HG03135 (cell line): ENCODE measurements around the gene KATNAL1.
"Not testable (repeated sequence)": the region's sequence is repeated elsewhere in the genome, so short reads cannot be mapped to it uniquely, and the experiment has no call there.

Experiments
- ATAC-seq: cut with Tn5 transposase; IDR thresholded peaks from one replicate; pipeline ENCODE4 v1.9.1; 2021; ENCODE audit warnings: mild to moderate bottlenecking, moderate library complexity; ENCODE audit not compliant: unreplicated experiment

The KATNAL1 gene

DNA sequence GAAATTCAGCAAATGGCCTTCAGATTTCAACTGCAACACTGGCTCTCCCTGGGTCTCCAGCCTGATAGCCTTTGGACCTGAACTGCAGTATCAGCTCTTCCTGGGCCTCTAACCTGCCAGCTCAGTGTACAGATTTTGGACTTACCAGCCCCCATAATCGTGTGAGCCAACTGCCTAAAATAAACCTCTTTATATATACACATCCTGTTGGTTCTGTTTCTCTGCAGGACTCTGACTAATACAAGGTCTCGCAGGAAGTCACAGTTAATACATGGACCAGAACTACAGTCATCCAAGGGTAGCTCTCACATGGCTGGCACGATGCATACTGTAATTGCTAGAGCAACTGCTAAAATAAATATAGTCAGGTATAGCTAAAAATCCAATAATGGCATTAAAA is 85.1 kb downstream of the KATNAL1 start:
- ATAC-seq: no peak

DNA sequence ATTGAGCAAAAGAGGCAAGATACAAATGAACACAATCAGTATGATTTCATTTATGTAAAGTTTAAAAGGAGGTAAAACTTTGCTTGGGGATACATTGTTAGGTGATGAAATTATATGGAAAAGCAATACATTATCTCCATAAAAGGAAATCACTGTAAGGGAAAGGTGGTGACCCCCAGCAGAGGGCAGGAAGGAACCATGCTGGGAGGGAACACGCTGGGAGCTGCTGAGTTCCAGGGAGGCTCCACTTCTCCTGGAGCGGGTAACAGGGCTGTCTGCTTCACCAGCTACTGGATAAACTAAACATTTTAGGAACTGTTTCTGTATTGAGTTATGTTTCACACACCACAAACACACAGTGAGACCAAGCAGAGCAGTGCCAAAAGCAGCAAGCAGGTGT is 91.2 kb downstream of the KATNAL1 start:
- no peak for ATAC-seq

- ATAC-seq: no peak
Observed at GRCh38 chr13:30212256-30212655, 95.1 kb downstream of the KATNAL1 start.

- no peak for ATAC-seq
Observed at GRCh38 chr13:30211745-30212144, 95.6 kb downstream of the KATNAL1 start.

DNA sequence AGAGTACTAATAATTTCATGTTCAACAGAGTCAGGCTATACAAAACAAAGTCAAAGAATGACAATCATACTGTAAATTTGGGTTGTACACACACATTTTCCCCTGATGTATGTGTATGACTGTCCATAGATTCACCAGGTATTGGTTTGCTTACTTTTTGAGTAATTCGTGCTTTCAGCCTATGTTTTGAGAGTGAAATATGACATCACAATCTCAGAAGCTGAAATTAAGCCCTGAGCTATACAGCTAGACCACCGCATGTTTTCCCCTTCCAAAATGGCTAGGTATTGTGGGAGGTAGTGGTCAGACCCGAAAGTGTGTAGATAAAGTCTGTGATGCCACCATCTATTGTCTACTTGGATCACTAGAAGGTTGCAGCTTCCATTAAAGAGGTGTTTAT is 102.8 kb downstream of the KATNAL1 start:
- no peak for ATAC-seq

- no peak for ATAC-seq
Observed at GRCh38 chr13:30196025-30196424, 111.3 kb downstream of the KATNAL1 start.

- ATAC-seq: no peak
Observed at GRCh38 chr13:30194906-30195305, 112.4 kb downstream of the KATNAL1 start.

- ATAC-seq: no peak
Observed at GRCh38 chr13:30193279-30194234, 113.8 kb downstream of the KATNAL1 start.

DNA sequence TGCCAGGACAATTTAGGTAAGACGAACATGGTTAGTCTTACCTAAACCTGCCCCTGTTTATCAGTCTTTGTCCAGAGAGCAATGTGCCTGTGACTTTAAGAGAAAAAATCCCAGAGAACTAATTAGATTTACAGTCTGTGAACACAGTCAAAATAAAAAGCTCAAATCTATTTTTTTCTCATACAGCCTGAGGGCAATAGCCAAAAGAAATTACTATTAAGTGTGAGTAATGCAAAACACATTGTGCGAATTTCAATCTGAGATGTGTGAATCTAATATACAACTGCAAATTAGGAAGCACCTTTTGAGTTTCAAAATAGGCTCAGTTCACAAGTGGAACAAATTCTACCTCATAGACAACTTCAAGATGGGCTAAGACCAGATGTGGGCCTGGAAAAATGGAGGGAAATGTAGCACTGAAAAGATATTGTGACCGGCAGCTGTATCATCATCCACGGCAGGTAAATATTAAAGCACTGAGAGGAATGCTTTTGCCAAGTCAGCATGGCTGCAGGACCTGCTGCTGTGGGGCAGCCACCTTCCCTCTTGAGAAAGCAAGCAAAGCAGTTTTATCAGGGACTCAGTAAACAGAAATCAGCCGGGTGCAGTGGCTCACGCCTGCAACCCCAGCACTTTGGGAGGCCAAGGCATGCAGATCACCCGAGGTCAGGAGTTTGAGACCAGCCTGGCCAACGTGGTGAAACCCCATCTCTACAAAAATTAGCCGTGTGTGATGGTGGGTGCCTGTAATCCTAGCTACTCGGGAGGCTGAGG is 114.8 kb downstream of the KATNAL1 start:
- ATAC-seq: no peak

DNA sequence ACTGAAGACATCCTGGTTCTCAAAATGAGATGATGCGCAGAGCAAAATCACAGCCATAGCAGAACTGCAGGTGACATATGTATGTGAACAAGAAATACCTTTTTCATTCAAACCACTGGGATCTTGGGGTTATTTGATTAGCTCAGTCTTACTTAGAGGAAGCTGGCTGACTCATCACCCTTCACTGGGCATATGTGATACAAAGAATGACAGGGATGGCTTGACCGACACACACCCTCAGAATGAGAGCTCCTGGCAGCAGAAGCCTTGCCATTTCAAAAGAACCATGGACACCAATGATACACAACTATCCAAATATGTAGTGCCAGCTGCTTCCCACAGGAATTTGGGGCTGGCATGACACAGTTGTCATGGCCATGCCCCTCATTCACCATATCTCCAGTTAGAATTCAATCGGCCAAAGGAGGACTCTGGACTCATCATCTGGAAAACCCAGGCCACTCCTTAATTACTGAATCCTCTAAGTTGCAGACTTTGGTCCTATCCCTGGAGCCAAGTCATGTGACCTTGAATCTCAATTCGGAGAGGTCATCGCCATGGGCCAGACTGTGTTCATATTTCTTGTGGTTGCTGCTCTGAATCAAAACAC is 115.8 kb downstream of the KATNAL1 start:
- no peak for ATAC-seq

DNA sequence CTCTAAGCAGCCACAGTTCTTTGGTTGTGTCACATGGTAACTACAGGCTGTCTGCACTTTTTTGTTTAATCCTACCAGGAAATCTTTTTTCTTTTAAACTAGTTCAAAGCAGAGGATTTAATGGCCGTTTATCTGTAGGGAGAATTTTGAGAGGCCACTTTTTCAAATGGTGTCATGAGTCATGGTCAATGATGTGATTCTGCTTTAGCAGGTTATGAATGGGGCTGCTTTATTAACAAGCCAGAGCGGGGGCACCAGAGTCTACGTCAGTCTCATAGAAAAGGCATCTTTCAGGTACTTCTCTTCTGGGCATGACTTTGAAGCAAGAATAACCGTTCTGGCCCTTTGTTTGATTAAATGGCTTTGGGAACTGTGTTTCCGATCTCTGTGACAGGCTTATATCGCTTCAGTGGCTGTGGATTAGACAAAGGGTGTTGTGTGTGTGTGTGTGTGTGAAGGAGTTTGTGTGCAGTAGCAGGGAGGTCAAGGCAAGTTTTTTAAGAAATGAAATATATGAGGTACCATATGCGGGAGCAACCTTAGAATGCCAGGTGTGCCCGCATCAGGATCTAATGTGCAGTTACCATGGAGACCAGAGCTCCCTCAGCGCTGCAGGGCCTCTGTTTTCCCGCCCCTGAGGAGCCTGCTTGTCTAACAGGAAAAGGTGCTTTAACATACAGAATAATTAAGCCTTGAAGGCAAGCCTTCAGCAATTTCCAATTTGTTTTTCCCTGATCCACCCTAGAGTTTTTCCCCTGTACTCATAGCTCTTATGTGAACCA is 120.5 kb downstream of the KATNAL1 start:
- no peak for ATAC-seq

- ATAC-seq: no peak
Observed at GRCh38 chr13:30181888-30182651, 125.3 kb downstream of the KATNAL1 start.

DNA sequence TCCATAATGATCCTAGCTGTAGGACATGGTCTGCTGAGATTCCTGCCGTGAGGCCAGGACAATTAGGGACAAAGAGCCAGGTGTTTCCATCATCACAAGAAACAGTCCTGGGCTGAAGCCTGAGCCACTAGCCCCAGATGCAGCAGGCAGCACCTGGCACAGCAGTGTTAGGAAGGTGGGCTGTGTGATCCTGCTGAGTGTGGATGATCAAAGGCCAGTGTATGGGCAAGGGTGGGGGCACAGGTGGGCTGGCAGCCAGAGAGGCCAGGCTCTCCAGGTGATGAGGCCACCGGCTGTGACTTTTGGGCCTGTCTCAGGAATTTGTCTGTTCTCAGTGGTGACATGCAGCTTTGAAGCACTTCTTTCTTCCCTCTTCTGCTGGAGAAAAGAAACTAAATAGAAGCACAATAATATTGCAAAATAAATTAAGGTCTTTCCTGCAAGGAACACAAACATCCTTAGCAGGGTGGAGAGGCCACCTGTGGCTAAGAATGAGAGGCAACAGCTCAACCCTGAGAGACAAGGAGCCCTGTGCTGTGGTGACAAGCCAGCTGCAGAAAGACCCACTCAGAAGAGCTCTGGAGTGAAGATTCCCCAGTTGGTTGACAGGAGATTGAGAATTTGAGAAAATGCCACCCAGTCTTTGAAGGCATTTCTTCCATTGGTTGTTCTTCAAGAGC is 127.6 kb downstream of the KATNAL1 start:
- ATAC-seq: no peak

GRCh38 chr13:30178976-30179375 is 128.4 kb downstream of the KATNAL1 start:
- ATAC-seq: no peak

DNA sequence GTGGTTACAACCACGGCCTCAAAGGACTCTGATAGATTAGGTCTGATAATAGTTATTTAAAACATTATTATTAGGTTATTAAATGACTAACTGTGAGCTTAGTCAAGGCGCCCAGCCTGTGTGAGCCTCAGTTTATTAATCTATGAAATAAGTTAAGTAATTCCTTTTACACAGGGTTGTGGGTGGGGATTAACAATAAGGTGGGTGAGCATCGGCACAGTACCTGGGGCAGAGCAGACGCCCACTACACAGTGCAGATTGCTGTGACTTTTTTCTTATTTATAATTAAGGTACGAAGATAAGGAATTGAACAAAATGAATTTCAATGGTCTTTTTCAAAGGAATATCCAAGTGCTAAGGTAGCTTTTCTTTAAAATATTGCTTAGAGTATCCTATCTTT is 132.2 kb downstream of the KATNAL1 start:
- ATAC-seq: no peak

GRCh38 chr13:30174250-30174649 is 133.1 kb downstream of the KATNAL1 start:
- ATAC-seq: not testable (repeated sequence)

- no peak for ATAC-seq
Observed at GRCh38 chr13:30173303-30173610, 134.1 kb downstream of the KATNAL1 start.

DNA sequence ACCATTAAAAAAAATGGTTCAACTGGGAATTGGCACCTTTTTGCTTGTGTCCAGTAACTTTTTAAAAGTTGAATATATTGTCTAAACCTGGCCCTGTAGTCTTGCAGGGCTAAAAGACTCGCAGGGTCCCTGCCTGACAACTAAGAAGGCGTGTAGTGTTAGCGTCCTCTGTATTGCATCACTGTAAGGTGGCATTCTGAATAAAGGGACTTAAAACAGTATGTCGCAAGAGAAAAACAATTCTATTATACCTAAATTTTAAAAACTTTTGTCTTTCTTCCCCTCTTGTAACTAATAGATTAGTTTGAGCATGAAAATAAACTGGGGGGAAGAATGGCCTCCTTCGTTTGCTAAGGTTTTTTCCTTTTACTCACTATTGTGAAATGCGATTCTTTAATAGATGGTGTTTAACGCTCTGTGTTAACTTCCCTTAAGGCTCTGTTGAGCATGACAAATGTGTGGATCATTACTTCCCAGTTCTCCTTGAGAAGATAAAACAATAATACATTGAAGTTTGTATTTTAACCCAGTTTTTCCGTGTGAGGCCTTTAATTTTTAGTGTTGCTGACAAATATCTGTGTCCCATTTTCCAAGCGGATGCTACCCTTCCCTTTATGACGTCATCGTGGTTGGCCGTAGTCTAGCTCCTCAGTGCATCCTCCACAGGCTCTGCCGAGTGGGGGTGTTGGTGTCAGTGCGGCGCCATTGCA is 134.6 kb downstream of the KATNAL1 start:
- no peak for ATAC-seq

DNA sequence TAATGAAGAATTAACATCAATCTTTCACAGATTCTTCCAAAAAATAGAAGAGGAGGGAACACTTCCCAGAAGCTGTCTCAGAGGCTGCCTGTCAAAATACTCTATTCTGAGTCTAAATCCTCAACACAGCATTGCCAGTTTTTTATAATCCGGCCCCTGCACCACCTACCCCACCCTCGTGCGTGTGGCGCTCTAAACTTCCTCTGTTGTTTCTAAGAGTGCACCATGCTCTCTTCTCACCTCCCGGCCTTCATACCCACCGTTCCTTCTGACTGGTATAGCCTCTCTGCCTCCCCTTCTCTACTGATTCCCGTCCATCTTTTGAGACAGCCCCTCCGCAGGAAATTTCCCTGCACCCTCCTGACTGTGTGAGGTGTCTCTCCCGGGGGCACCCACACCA is 136.8 kb downstream of the KATNAL1 start:
- no peak for ATAC-seq
